ENCODE measurements around the gene POLR1A.

DNA sequence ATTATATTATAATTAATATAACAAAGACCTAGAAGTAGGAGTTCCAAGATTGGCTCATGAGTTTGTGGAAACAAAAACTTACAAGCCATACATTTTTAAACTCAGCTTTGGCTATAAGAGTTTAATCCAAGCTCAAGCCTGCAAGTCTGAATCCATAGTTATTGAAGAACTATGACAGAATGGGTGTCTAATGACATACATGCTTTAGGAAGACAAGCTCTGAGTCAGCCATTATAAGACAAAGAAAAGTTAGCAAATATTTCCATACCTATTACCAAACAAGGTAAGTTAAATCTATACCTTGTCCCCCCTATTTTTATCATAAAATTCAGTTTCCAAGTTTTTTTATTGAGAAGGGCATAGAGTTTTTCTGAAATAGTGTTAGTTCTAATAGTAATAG, 95.6 kb downstream of the POLR1A start:
- no peak for TF ChIP-seq CTCF (IDR thresholded peaks at IDR 0.05; ENCODE audit: low read depth, low read length)
- TF ChIP-seq EZH2phosphoT487 (IDR thresholded peaks at IDR 0.05; ENCODE audit: low read depth): no peak
